KMS-11 (cell line): ENCODE measurements around the gene PHF3.
"Not testable (repeated sequence)": the region's sequence is repeated elsewhere in the genome, so short reads cannot be mapped to it uniquely, and the experiment has no call there.

Experiments
- H2AFZ ChIP-seq: fragments of 200-600 bp; sonication (generic); 2 replicates; pipeline ENCODE4 v1.6.1; 2016; ENCODE audit warnings: antibody characterized with exemption, mixed run types, low read depth
- H3K27ac ChIP-seq: fragments of 200-600 bp; sonication (generic); 2 replicates; pipeline ENCODE4 v1.6.1; 2016; ENCODE audit warnings: mild to moderate bottlenecking, mixed run types
- H3K27me3 ChIP-seq: fragments of 200-600 bp; sonication (generic); 2 replicates; pipeline ENCODE4 v1.6.1; 2017; ENCODE audit warnings: mild to moderate bottlenecking, low read depth, mixed run types, moderate library complexity; ENCODE audit not compliant: insufficient read depth
- H3K36me3 ChIP-seq: fragments of 200-600 bp; sonication (generic); 2 replicates; pipeline ENCODE4 v1.6.1; 2017; ENCODE audit warnings: mild to moderate bottlenecking, mixed run types; ENCODE audit not compliant: insufficient read depth
- H3K4me1 ChIP-seq: fragments of 200-600 bp; sonication (generic); 2 replicates; pipeline ENCODE4 v1.6.1; 2016; ENCODE audit warnings: mild to moderate bottlenecking, low read depth, mixed run types; ENCODE audit not compliant: poor library complexity, severe bottlenecking
- H3K4me2 ChIP-seq: fragments of 200-600 bp; sonication (generic); 2 replicates; pipeline ENCODE4 v1.7.0; 2016; ENCODE audit warnings: mild to moderate bottlenecking, mixed run types
- H3K4me3 ChIP-seq: fragments of 200-600 bp; sonication (generic); IDR thresholded peaks from 2 replicates; pipeline ENCODE4 v1.6.1; 2017; ENCODE audit warnings: low read depth, low read length, mixed read lengths; ENCODE audit not compliant: insufficient read depth
- H3K79me2 ChIP-seq: fragments of 200-600 bp; sonication (generic); 2 replicates; pipeline ENCODE4 v1.6.1; 2016; ENCODE audit warnings: low read depth, mixed run types; ENCODE audit not compliant: insufficient read depth
- H3K9ac ChIP-seq: fragments of 200-600 bp; sonication (generic); 2 replicates; pipeline ENCODE4 v1.6.1; 2016; ENCODE audit warnings: mild to moderate bottlenecking, mixed run types
- H4K20me1 ChIP-seq: fragments of 200-600 bp; sonication (generic); 2 replicates; pipeline ENCODE4 v1.6.1; 2016; ENCODE audit warnings: mild to moderate bottlenecking, mixed run types; ENCODE audit not compliant: insufficient read depth
- TF ChIP-seq, protein P1 (sequence below): fragments of 200-600 bp; sonication (generic); conservative IDR thresholded peaks from 2 replicates; pipeline ENCODE4 v1.6.1; 2017; ENCODE audit warnings: low read depth, mild to moderate bottlenecking, antibody characterized with exemption, low read length, moderate library complexity, mixed read lengths

PHF3 gene

DNA sequence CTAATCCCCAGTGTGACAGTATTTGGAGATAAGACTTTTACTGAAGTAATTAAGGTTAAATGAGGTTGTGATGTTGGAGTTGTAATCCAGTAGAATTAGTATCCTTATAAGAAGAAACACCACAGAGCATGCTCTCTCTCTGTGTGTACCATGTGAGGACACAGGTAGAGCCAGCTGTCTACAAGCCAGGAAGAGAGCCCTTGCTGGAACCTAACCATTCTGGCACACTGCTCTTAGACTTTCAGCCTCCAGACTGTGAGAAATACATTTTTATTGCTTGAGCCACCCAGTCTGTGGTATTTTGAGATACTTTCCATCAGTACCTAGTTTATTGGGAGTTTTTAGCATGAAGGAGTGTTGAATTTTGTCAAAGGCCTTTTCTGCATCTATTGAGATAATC is 110.2 kb downstream of the PHF3 start:
- no peak overlapping the region for H3K9ac ChIP-seq
- no peak overlapping the region for H3K4me2 ChIP-seq
- H3K27me3 ChIP-seq, result no peaks in the 10 kb centered on the region
- no peak overlapping the region for H2AFZ ChIP-seq
- TF ChIP-seq, protein P1, sequence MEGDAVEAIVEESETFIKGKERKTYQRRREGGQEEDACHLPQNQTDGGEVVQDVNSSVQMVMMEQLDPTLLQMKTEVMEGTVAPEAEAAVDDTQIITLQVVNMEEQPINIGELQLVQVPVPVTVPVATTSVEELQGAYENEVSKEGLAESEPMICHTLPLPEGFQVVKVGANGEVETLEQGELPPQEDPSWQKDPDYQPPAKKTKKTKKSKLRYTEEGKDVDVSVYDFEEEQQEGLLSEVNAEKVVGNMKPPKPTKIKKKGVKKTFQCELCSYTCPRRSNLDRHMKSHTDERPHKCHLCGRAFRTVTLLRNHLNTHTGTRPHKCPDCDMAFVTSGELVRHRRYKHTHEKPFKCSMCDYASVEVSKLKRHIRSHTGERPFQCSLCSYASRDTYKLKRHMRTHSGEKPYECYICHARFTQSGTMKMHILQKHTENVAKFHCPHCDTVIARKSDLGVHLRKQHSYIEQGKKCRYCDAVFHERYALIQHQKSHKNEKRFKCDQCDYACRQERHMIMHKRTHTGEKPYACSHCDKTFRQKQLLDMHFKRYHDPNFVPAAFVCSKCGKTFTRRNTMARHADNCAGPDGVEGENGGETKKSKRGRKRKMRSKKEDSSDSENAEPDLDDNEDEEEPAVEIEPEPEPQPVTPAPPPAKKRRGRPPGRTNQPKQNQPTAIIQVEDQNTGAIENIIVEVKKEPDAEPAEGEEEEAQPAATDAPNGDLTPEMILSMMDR, result no peak
- no peak overlapping the region for H3K27ac ChIP-seq
- H4K20me1 ChIP-seq, result no peaks in the 10 kb centered on the region
- no peaks in the 10 kb centered on the region for H3K4me1 ChIP-seq
- no peak overlapping the region for H3K4me3 ChIP-seq
- no peaks in the 10 kb centered on the region for H3K79me2 ChIP-seq
- H3K36me3 ChIP-seq, result no peaks in the 10 kb centered on the region

GRCh38 chr6:63750400-63750799 is 114.8 kb downstream of the PHF3 start:
- Histone ChIP-seq H3K36me3 (no peaks in the 10 kb centered on the region), H3K27ac (no peak overlapping the region), H4K20me1 (no peaks in the 10 kb centered on the region), H3K4me1 (no peaks in the 10 kb centered on the region), H3K4me2 (no peak overlapping the region), H3K79me2 (no peaks in the 10 kb centered on the region), H3K9ac (no peak overlapping the region), H3K4me3 (no peak overlapping the region), H3K27me3 (no peaks in the 10 kb centered on the region), H2AFZ (no peak overlapping the region)
- TF ChIP-seq, protein P1, result no peak

GRCh38 chr6:63757275-63757674 is 121.7 kb downstream of the PHF3 start:
- H2AFZ ChIP-seq, H3K9ac ChIP-seq, H3K27ac ChIP-seq, H3K79me2 ChIP-seq, H3K4me3 ChIP-seq, H3K36me3 ChIP-seq, H4K20me1 ChIP-seq, H3K27me3 ChIP-seq, H3K4me1 ChIP-seq, H3K4me2 ChIP-seq: not testable (repeated sequence)

DNA sequence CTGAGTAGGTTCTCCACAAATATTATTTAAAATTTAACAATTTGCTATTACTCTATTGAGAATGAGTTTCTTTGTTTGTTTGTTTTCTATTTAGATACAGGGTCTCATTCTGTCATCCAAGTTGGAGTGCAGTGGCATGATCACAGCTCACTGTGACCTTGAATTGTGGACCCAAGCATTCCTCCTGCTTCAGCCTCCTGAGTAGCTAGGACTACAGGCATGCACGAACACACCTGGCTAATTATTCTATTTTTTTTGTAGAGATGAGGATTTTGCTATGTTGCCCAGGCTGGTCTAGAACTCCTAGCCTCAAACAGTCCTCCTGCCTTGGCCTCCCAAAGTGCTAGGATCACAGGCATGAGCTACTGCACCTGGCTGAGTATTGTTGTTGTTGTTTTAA is 122.2 kb downstream of the PHF3 start:
- TF ChIP-seq, protein P1, result no peak
- no peaks in the 10 kb centered on the region for H3K4me1 ChIP-seq
- H3K4me2 ChIP-seq, result no peak overlapping the region
- no peak overlapping the region for H3K9ac ChIP-seq
- H4K20me1 ChIP-seq, result no peaks in the 10 kb centered on the region
- H2AFZ ChIP-seq, result no peak overlapping the region
- H3K27me3 ChIP-seq, result no peaks in the 10 kb centered on the region
- H3K27ac ChIP-seq, result no peak overlapping the region
- H3K4me3 ChIP-seq, result no peak overlapping the region
- no peaks in the 10 kb centered on the region for H3K36me3 ChIP-seq
- no peaks in the 10 kb centered on the region for H3K79me2 ChIP-seq

DNA sequence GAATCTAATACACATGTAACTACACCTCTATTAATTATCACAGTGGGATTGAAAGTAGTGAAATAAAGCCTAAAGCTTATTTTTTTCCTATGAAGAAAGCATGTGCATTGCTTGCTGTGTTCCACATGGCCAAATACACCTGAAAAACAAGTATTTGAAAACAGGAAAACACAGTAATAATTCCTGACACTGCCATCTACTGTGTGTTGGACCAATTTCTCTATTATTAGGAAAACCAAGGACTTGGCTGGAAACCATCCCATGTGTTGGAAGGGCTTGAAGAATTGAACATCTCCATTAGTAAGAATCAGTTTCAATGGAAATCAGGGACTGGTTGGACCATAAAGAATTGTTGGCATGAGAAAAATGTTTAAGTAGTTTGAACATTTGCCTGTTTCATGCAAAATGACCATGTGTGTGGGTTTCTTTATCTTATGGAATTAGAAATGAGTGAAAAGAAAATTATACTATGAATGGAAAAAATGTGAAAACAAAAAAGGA is 124.1 kb downstream of the PHF3 start:
- TF ChIP-seq, protein P1, result no peak
- no peaks in the 10 kb centered on the region for H3K4me1 ChIP-seq
- no peaks in the 10 kb centered on the region for H3K27me3 ChIP-seq
- H3K4me3 ChIP-seq, result no peak overlapping the region
- H2AFZ ChIP-seq, result no peak overlapping the region
- no peak overlapping the region for H3K9ac ChIP-seq
- no peak overlapping the region for H3K27ac ChIP-seq
- H3K4me2 ChIP-seq, result no peak overlapping the region
- H3K79me2 ChIP-seq, result no peaks in the 10 kb centered on the region
- H4K20me1 ChIP-seq, result no peaks in the 10 kb centered on the region
- H3K36me3 ChIP-seq, result no peaks in the 10 kb centered on the region
